Measurements from ENCODE around the gene CDH24. TPM values are rescaled to one million over a fixed set of nuclear protein-coding genes. Genes with fewer than 3 reads are reported as not detected.

The CDH24 gene
- total RNA-seq, 4 donors from 2014 or later, result 2.5 to 5.9 (median 3.6) TPM

DNA sequence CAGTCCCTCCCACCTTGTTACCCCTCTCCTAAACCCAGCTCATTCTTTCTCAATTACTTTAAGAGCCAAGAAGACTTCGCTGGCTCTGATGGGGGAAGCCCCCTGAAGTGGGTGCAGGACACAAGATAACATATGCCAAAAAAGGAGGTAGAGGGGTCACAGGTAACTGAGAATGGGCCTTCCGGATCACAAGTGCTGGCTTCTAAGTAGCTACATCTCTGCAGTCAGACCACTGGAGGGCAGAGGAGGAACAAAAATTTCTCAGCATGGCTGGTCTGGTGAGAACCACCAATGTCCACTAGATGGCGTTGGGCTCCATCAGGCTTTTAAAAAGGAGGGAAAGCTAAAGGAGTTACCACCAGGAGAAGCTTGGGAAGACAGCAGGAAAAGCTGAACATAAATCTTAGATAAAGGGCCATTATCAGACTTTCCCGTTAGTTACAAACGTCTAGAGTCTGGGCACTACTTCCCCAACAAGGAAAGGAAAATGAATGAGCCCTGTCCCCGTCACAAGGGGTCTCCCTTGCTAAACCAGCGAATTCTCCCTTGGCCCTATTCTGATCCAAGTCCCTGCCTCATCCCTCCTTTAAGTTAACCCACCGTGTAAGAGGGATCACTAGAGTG, 11.6 kb upstream of the CDH24 start:
- no peaks in the 10 kb centered on the region for H3K27me3 ChIP-seq
- no peak for TF ChIP-seq EP300 (IDR thresholded peaks at IDR 0.05)
- peak; percentile 47 to 65 for TF ChIP-seq POLR2AphosphoS5 (IDR thresholded peaks at IDR 0.05)
- TF ChIP-seq, protein P1, sequence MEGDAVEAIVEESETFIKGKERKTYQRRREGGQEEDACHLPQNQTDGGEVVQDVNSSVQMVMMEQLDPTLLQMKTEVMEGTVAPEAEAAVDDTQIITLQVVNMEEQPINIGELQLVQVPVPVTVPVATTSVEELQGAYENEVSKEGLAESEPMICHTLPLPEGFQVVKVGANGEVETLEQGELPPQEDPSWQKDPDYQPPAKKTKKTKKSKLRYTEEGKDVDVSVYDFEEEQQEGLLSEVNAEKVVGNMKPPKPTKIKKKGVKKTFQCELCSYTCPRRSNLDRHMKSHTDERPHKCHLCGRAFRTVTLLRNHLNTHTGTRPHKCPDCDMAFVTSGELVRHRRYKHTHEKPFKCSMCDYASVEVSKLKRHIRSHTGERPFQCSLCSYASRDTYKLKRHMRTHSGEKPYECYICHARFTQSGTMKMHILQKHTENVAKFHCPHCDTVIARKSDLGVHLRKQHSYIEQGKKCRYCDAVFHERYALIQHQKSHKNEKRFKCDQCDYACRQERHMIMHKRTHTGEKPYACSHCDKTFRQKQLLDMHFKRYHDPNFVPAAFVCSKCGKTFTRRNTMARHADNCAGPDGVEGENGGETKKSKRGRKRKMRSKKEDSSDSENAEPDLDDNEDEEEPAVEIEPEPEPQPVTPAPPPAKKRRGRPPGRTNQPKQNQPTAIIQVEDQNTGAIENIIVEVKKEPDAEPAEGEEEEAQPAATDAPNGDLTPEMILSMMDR (IDR thresholded peaks at IDR 0.05), result peak in 2 of 3 experiments; percentile 97 to 98
- no peak for TF ChIP-seq POLR2A (IDR thresholded peaks at IDR 0.05; ENCODE audit: low read depth)
- WGBS, result 25% methylated on average over 8 of the region's 8 CpGs
- H3K9me3 ChIP-seq, result no peaks in the 10 kb centered on the region
- H3K4me1 ChIP-seq, result peaks cover 29 to 54% (median 49%) of the 10 kb centered on the region in 4 donors
- intact Hi-C loops (cut with DNase I), result no loop called here
- H3K4me3 ChIP-seq, result no peak overlapping the region
- peak overlapping the region; percentile 8 to 88 (median 58) for H3K27ac ChIP-seq (replicated peaks in 1 of 4)
- DNase-seq (ENCODE audit: extremely low spot score), result no peak
- peaks cover 25 to 70% (median 66%) of the 10 kb centered on the region in 4 donors for H3K36me3 ChIP-seq

DNA sequence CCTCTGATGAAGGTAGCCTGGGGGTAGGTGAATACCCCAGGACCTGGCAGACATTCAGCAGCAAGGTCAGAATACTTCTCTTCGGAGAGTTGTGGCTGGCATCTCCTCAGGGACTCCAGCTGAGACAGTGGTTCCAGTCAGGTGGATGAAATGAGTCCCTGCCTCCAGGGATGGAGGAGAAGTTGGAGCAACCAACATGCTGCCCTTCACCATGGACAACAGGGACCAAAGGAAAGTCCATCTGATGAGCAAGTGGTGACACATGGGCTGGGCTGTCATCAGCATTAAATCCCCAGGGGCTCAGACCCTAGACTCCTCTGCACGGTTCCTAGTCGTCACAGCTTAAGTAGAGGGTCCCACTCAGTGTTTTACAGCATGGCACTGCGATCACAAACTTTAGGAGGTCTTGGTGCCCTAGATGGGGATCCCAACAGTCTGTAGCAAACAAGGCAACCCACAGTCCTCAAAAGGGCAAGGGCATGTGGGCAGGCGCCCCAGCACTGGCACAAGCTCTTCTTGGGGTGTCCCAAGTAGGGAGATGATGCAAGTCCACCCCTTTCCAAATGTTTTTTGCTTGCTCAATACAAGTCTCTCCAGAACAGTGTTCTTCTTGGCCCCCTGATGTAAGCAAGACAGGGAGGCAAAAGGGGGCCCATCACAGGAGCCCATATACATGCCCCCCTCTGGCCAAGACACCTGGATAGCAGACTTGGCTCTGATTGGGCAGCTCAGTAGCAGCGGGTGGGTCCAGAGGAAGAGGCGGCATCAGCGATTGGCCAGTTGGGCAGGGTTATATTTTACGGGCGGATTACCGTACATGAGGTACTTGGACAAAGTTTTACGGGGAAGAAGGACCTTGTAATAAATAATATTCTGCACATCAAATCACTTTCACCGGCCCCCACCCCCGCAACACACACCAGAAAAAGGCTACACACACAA, 10.8 kb upstream of the CDH24 start:
- H3K9me3 ChIP-seq, result no peaks in the 10 kb centered on the region
- no peak for TF ChIP-seq POLR2A (IDR thresholded peaks at IDR 0.05; ENCODE audit: low read depth)
- TF ChIP-seq, protein P1 (IDR thresholded peaks at IDR 0.05), result no peak
- no peaks in the 10 kb centered on the region for H3K27me3 ChIP-seq
- peaks cover 25 to 51% (median 48%) of the 10 kb centered on the region in 4 donors for H3K4me1 ChIP-seq
- H3K4me3 ChIP-seq, result no peak overlapping the region
- no peak for DNase-seq (ENCODE audit: extremely low spot score)
- peaks cover 28 to 70% (median 66%) of the 10 kb centered on the region in 4 donors for H3K36me3 ChIP-seq
- intact Hi-C loops (cut with DNase I), result no loop called here
- 81% methylated on average over 13 of the region's 14 CpGs for WGBS
- H3K27ac ChIP-seq (replicated peaks in 1 of 4), result peak overlapping the region in 3 of 4 donors; percentile 6 to 88 (median 8)

DNA sequence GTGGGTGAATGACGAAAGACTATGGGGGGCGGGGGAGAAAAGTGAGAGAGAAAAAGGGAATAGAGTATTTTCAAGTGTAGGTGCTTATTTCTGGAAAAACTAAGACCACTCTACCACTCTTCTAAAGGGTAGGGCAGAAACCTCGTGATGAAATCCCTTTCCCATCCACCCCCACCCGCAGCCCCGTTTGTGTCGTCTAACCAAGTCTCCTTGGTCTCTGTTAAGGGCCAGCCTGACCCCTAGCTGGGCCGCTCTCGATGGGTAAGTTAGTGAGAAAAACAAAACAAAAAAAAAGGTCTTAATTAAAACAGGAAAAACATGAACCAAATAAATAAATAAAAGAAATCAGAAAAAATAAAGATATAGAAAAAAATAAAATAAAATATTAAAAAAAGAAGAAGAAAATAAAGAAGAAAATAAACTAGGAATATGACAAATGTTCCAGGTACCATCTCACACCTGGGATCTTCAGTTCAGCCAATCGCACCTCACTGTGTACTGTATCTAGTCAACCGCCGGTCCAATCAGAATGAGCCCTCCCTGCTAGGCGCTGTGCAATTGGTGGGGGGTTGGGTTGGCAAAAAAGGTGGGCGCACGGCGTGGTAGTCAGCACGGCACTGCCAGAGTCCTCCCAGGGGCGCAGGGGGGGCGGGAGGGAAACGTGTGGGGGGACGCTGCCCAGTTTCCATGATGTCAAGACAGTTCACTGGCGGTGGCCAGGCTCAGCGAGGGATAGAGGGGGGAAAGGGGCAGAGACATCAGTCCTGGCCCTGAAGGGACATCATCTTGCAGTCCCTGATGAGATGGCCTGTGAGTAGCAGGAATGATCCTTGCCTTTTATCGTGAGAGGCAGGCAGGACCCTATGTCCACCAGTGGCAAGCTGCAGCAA, 9.8 kb upstream of the CDH24 start:
- H3K27me3 ChIP-seq, result no peaks in the 10 kb centered on the region
- no peak overlapping the region for H3K4me3 ChIP-seq
- H3K27ac ChIP-seq (replicated peaks in 1 of 4), result no peak overlapping the region
- peaks cover 27 to 71% (median 68%) of the 10 kb centered on the region in 4 donors for H3K36me3 ChIP-seq
- WGBS, result 80% methylated on average over 22 of the region's 23 CpGs
- intact Hi-C loops (cut with DNase I), result no loop called here
- H3K9me3 ChIP-seq, result no peaks in the 10 kb centered on the region
- no peak for TF ChIP-seq POLR2AphosphoS5 (IDR thresholded peaks at IDR 0.05)
- H3K4me1 ChIP-seq, result peaks cover 22 to 47% (median 46%) of the 10 kb centered on the region in 4 donors
- DNase-seq (ENCODE audit: extremely low spot score), result no peak

DNA sequence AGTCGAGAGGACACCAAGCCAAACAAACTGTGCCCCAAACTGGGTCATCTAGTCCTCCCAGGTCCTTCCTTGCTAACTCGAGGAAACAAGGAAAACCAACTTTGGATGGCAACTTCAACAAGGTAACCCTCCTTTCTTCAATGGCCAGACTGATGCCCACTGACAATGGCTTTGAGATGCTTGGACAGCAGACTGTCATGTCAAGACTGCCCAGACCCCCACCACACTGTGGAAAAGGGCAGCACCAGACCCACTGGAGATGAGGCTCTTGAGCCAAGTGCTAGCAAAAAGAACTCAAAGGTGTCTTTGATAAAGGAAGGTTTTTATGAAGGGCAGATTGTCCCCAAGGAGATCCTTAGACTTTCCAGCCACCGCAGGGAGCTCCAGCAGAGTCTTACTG, 9.0 kb upstream of the CDH24 start:
- H3K9me3 ChIP-seq, result no peaks in the 10 kb centered on the region
- intact Hi-C loops (cut with DNase I), result no loop called here
- no peaks in the 10 kb centered on the region for H3K27me3 ChIP-seq
- TF ChIP-seq EP300 (IDR thresholded peaks at IDR 0.05), result no peak
- no peak overlapping the region for H3K27ac ChIP-seq (replicated peaks in 1 of 4)
- H3K4me3 ChIP-seq, result no peak overlapping the region
- H3K36me3 ChIP-seq, result peaks cover 29 to 79% (median 75%) of the 10 kb centered on the region in 4 donors
- H3K4me1 ChIP-seq, result peaks cover 22 to 48% (median 46%) of the 10 kb centered on the region in 4 donors
- DNase-seq (ENCODE audit: extremely low spot score), result no peak
- WGBS, result 87% methylated on average over 3 of the region's 3 CpGs

DNA sequence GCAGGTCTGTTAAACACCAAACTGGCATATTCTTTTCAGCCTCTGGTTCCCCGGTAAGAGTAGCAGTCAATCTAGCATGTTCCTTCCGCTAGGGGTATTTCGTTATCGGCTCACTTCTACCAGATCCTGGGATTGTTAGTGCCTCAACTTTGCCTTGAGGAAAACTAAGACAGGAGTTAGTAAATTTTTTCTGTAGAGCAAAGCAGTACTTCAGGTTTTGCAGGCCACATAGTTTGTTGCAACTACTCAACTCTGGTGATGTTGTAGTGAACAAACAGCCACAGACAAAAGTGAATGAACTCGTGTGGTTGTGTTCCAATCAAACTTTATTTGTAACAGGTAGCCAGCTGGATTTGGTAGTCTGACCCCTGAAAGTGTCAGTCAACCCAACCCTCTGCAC, 6.3 kb upstream of the CDH24 start:
- no peak overlapping the region for H3K4me3 ChIP-seq
- TF ChIP-seq POLR2AphosphoS5 (IDR thresholded peaks at IDR 0.05) (peak in 1 of 2 donors; percentile 3), EP300 (IDR thresholded peaks at IDR 0.05) (no peak)
- H3K4me1 ChIP-seq, result peaks cover 11 to 26% (median 22%) of the 10 kb centered on the region in 4 donors
- intact Hi-C loops (cut with DNase I), result no loop called here
- H3K36me3 ChIP-seq, result peaks cover 55 to 100% (median 99%) of the 10 kb centered on the region in 4 donors
- no peak overlapping the region for H3K27ac ChIP-seq (replicated peaks in 1 of 4)
- H3K27me3 ChIP-seq, result no peaks in the 10 kb centered on the region
- H3K9me3 ChIP-seq, result no peaks in the 10 kb centered on the region
- 86% methylated on average over 5 of the region's 5 CpGs for WGBS
- DNase-seq (ENCODE audit: extremely low spot score), result no peak
